Central memory CD8-positive, alpha-beta T cell (primary cell): ENCODE data around the gene SMIM11.

Source experiments
- ATAC-seq: fragments of 150-1000 bp; cut with Tn5 transposase; replicated peaks from 2 replicates; pipeline ENCODE4 v1.10.0; 2022; ENCODE audit warnings: mild to moderate bottlenecking, moderate FRiP score, moderate number of reproducible peaks; ENCODE audit not compliant: poor library complexity, severe bottlenecking; ENCODE audit errors: extremely low read depth
- DNase-seq, 2 donors: peaks; one replicate each; pipeline ENCODE4 v3.0.0; 2021; ENCODE audit warnings: low spot score in 2 of 2
- H3K27ac Mint-ChIP-seq: one replicate; pipeline ENCODE4 v1.8.0; 2022; ENCODE audit warnings: low read depth, mild to moderate bottlenecking, moderate library complexity, mixed read lengths
- H3K27me3 Mint-ChIP-seq: one replicate; pipeline ENCODE4 v1.8.0; 2022; ENCODE audit warnings: mixed read lengths
- H3K36me3 Mint-ChIP-seq: one replicate; pipeline ENCODE4 v1.8.0; 2022; ENCODE audit warnings: mild to moderate bottlenecking, moderate library complexity, mixed read lengths; ENCODE audit not compliant: insufficient read depth
- H3K4me1 Mint-ChIP-seq: one replicate; pipeline ENCODE4 v1.8.0; 2022; ENCODE audit warnings: mixed read lengths
- H3K4me3 Mint-ChIP-seq: one replicate; pipeline ENCODE4 v1.8.0; 2022; ENCODE audit warnings: mild to moderate bottlenecking, moderate library complexity, mixed read lengths
- H3K9me3 Mint-ChIP-seq: one replicate; pipeline ENCODE4 v1.8.0; 2022; ENCODE audit warnings: mixed read lengths

Gene SMIM11

GRCh38 chr21:34343838-34344381, 31.4 kb upstream of the SMIM11 start:
- no peak for ATAC-seq
- Mint-ChIP-seq H3K27me3 (no peaks in the 10 kb centered on the region), H3K4me3 (no peak overlapping the region)

GRCh38 chr21:34344584-34344983, 30.7 kb upstream of the SMIM11 start:
- DNase-seq, result no peak
- no peaks in the 10 kb centered on the region for H3K27me3 Mint-ChIP-seq
- ATAC-seq, result no peak
- H3K4me3 Mint-ChIP-seq, result no peak overlapping the region
- no peaks in the 10 kb centered on the region for H3K9me3 Mint-ChIP-seq
- no peak overlapping the region for H3K27ac Mint-ChIP-seq
- H3K4me1 Mint-ChIP-seq, result peaks cover 10% of the 10 kb centered on the region
- no peaks in the 10 kb centered on the region for H3K36me3 Mint-ChIP-seq

More at GRCh38 chr21:34343838-34344381, 31.4 kb upstream of the SMIM11 start:
- Mint-ChIP-seq H3K9me3 (no peaks in the 10 kb centered on the region), H3K36me3 (no peaks in the 10 kb centered on the region), H3K27ac (no peak overlapping the region), H3K4me1 (peaks cover 10% of the 10 kb centered on the region)
- no peak for DNase-seq

- H3K36me3 Mint-ChIP-seq, result no peaks in the 10 kb centered on the region
- no peak for DNase-seq
- H3K27ac Mint-ChIP-seq, result no peak overlapping the region
- H3K9me3 Mint-ChIP-seq, result no peaks in the 10 kb centered on the region
- ATAC-seq, result no peak
- no peak overlapping the region for H3K4me3 Mint-ChIP-seq
- H3K27me3 Mint-ChIP-seq, result no peaks in the 10 kb centered on the region
- peaks cover 9% of the 10 kb centered on the region for H3K4me1 Mint-ChIP-seq
Measured at GRCh38 chr21:34345091-34345871, 30.0 kb upstream of the SMIM11 start.

- H3K27ac Mint-ChIP-seq, result no peak overlapping the region
- peaks cover 4% of the 10 kb centered on the region for H3K4me1 Mint-ChIP-seq
- no peaks in the 10 kb centered on the region for H3K27me3 Mint-ChIP-seq
- DNase-seq (no peak), ATAC-seq (no peak)
- no peaks in the 10 kb centered on the region for H3K36me3 Mint-ChIP-seq
- H3K4me3 Mint-ChIP-seq, result no peak overlapping the region
- H3K9me3 Mint-ChIP-seq, result no peaks in the 10 kb centered on the region
Measured at GRCh38 chr21:34345892-34346291, 29.4 kb upstream of the SMIM11 start.

GRCh38 chr21:34348890-34349519, 26.3 kb upstream of the SMIM11 start:
- Mint-ChIP-seq H3K27ac (no peak overlapping the region), H3K4me1 (peaks cover 4% of the 10 kb centered on the region), H3K4me3 (no peak overlapping the region), H3K27me3 (no peaks in the 10 kb centered on the region), H3K9me3 (no peaks in the 10 kb centered on the region), H3K36me3 (no peaks in the 10 kb centered on the region)
- DNase-seq, result no peak
- no peak for ATAC-seq

GRCh38 chr21:34351786-34352241, 23.5 kb upstream of the SMIM11 start:
- no peaks in the 10 kb centered on the region for H3K36me3 Mint-ChIP-seq
- no peaks in the 10 kb centered on the region for H3K9me3 Mint-ChIP-seq
- no peak for DNase-seq

GRCh38 chr21:34352556-34352955, 22.8 kb upstream of the SMIM11 start:
- DNase-seq, result no peak
- Mint-ChIP-seq H3K27ac (no peak overlapping the region), H3K27me3 (peaks cover 27% of the 10 kb centered on the region), H3K4me3 (no peak overlapping the region), H3K9me3 (no peaks in the 10 kb centered on the region), H3K36me3 (no peaks in the 10 kb centered on the region), H3K4me1 (peaks cover 4% of the 10 kb centered on the region)
- no peak for ATAC-seq

More at GRCh38 chr21:34351786-34352241, 23.5 kb upstream of the SMIM11 start:
- no peak for ATAC-seq
- Mint-ChIP-seq H3K4me1 (peaks cover 4% of the 10 kb centered on the region), H3K27ac (no peak overlapping the region), H3K27me3 (peaks cover 23% of the 10 kb centered on the region), H3K4me3 (no peak overlapping the region)

- no peak overlapping the region for H3K4me3 Mint-ChIP-seq
- H3K27ac Mint-ChIP-seq, result no peak overlapping the region
- peaks cover 27% of the 10 kb centered on the region for H3K27me3 Mint-ChIP-seq
- DNase-seq (no peak), ATAC-seq (no peak)
- H3K36me3 Mint-ChIP-seq, result no peaks in the 10 kb centered on the region
- no peaks in the 10 kb centered on the region for H3K9me3 Mint-ChIP-seq
- H3K4me1 Mint-ChIP-seq, result no peaks in the 10 kb centered on the region
Measured at GRCh38 chr21:34353182-34353581, 22.1 kb upstream of the SMIM11 start.

GRCh38 chr21:34354836-34355235, 20.5 kb upstream of the SMIM11 start:
- Mint-ChIP-seq H3K27ac (no peak overlapping the region), H3K9me3 (no peaks in the 10 kb centered on the region), H3K4me3 (no peak overlapping the region), H3K36me3 (no peaks in the 10 kb centered on the region), H3K27me3 (peaks cover 35% of the 10 kb centered on the region), H3K4me1 (no peaks in the 10 kb centered on the region)
- no peak for DNase-seq
- ATAC-seq, result no peak

- Mint-ChIP-seq H3K9me3 (no peaks in the 10 kb centered on the region), H3K4me3 (no peak overlapping the region), H3K4me1 (no peaks in the 10 kb centered on the region), H3K36me3 (no peaks in the 10 kb centered on the region), H3K27me3 (peaks cover 38% of the 10 kb centered on the region), H3K27ac (no peak overlapping the region)
- ATAC-seq (no peak), DNase-seq (no peak)
Measured at GRCh38 chr21:34355570-34355969, 19.7 kb upstream of the SMIM11 start.

GRCh38 chr21:34357889-34358288, 17.4 kb upstream of the SMIM11 start:
- Mint-ChIP-seq H3K36me3 (no peaks in the 10 kb centered on the region), H3K4me3 (no peak overlapping the region), H3K27me3 (peaks cover 48% of the 10 kb centered on the region), H3K4me1 (peaks cover 11% of the 10 kb centered on the region), H3K27ac (no peak overlapping the region), H3K9me3 (no peaks in the 10 kb centered on the region)
- DNase-seq (no peak), ATAC-seq (no peak)

GRCh38 chr21:34358866-34359265, 16.4 kb upstream of the SMIM11 start:
- DNase-seq (no peak), ATAC-seq (no peak)
- Mint-ChIP-seq H3K27ac (no peak overlapping the region), H3K27me3 (peaks cover 48% of the 10 kb centered on the region), H3K4me1 (peaks cover 11% of the 10 kb centered on the region), H3K9me3 (no peaks in the 10 kb centered on the region), H3K4me3 (no peak overlapping the region), H3K36me3 (no peaks in the 10 kb centered on the region)
